Body of pancreas (tissue), 4 donors: ENCODE data around the gene NIN. TPM values are rescaled to one million over a fixed set of nuclear protein-coding genes. Genes with fewer than 3 reads are reported as not detected.
A peak's percentile ranks its signal among the peaks of the same experiment; 100 is the strongest.

Experiments
- ATAC-seq: fragments of 150-250 bp; one replicate; pipeline ENCODE4 v1.9.1; 2016
- DNase-seq, 4 donors: peaks; one replicate each; pipeline ENCODE4 v3.0.0-alpha.2; 2019
- H3K27ac ChIP-seq, 4 donors: fragments of 200-600 bp; sonication (generic); 1 replicate in 3 of 4; 2 replicates in 1 of 4; pipeline versions ENCODE4 v1.5.1 to v1.6.1; 2016 to 2019; ENCODE audit warnings: mild to moderate bottlenecking in 1 of 4, mixed read lengths in 1 of 4, moderate library complexity in 1 of 4
- H3K27me3 ChIP-seq, 2 donors: fragments of 200-600 bp; sonication (generic); one replicate each; pipeline ENCODE4 v1.6.0; 2016; ENCODE audit warnings: mild to moderate bottlenecking in 1 of 2
- H3K36me3 ChIP-seq, 2 donors: fragments of 200-600 bp; sonication (generic); replicated peaks in 1 of 2; 2 replicates each; pipeline ENCODE4 v1.5.1; 2016; ENCODE audit warnings: low read depth in 2 of 2; ENCODE audit not compliant: insufficient read depth in 1 of 2
- H3K4me1 ChIP-seq: fragments of 200-600 bp; sonication (generic); one replicate; pipeline ENCODE4 v1.6.0; 2016
- H3K4me3 ChIP-seq, 2 donors: fragments of 200-600 bp; sonication (generic); 1 replicate in 1 of 2; 2 replicates in 1 of 2; pipeline ENCODE4 v1.5.1; 2016 to 2019
- H3K9me3 ChIP-seq, 3 donors: fragments of 200-600 bp; sonication (generic); 1 replicate in 2 of 3; 2 replicates in 1 of 3; pipeline ENCODE4 v1.5.1; 2016
- POLR2A ChIP-seq, 3 donors: fragments of 450-650 bp; IDR thresholded peaks; one replicate each; pipeline ENCODE4 v1.6.1; 2016; ENCODE audit warnings: antibody characterized with exemption in 3 of 3, mild to moderate bottlenecking in 2 of 3
- whole genome bisulfite sequencing, 2 donors: methylation state at CpG; one replicate each; pipeline ENCODE4 v1.1.5; 2017; 5-methylcytosine and 5-hydroxymethylcytosine counted together
- intact Hi-C: fragments of 100-400 bp; cut with DNase I; formaldehyde crosslinking; loops from one replicate; pipeline ENCODE4 v1.15.1; 2023
- total RNA-seq, 2 donors: library from RNA; depleted of rRNA; stranded (reverse); fragments of >200 nt; gene quantifications; one replicate each; pipeline ENCODE4 v1.1.0, GENCODE V29; 2016
- TF ChIP-seq, protein P1 (sequence below), 7 experiments: fragments of 450-650 bp in 4 of 7; fragments of 200-600 bp in 3 of 7; sonication (generic) in 3 of 7; IDR thresholded peaks; one replicate each; pipeline ENCODE4 v1.5.1; 2016 to 2019; ENCODE audit warnings: antibody characterized with exemption in 7 of 7

Gene NIN
- total RNA-seq, 2 donors from 2014 or later, result 6.6 to 16.9 TPM

DNA sequence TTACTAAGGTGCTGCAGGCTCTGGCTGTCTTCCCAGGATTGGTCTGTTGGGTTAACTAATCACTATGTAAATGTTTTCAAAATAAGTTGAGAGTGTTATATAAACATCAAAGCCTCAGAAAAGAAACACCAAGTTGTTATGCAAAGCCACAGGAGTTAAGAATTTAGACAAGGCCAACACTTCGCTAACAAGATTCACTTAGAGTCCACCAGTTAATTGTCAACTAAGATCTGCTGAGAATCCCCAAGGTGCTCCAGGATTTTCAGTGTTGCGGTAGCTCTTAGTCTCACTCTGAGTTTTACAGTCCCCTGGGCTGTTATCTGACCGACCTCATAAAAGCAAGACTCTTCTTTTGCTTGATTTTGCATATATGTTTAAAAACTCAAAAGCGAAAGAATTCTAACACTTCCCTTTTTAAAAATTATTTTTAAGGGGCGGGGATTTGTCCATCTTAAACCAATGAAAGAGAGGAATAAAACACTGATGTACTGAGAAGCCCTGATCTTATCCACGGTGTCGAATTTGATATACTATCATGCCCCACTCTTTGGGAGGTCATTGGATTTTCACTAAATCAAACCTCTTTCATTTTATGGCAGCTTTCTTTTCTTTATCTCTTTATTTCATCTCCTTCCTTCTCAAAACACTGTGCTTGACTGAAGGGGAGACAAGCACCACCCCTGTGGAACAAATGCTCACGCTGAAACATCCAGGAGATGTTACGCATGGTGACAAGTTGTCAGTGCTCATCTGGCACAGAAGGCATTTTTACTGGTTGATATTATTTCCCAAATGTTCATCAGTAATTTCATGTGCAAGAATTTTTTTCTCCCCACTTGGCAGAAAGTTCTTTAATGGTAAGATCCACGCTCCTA lies 7.0 kb downstream of the NIN start:
- H3K27ac ChIP-seq, result peak overlapping the region in 2 of 4 donors; percentile 25 to 39
- 52 to 56% methylated on average over 10 of the region's 10 CpGs for WGBS, 2 donors
- H3K4me1 ChIP-seq, result peaks cover 15% of the 10 kb centered on the region
- H3K9me3 ChIP-seq, result no peaks in the 10 kb centered on the region
- H3K4me3 ChIP-seq, result no peak overlapping the region
- ATAC-seq (peak; percentile 83), DNase-seq (peak in 3 of 4 donors; percentile 50 to 68 (median 59))
- no peaks in the 10 kb centered on the region for H3K27me3 ChIP-seq
- TF ChIP-seq POLR2A (IDR thresholded peaks at IDR 0.05), result no peak
- TF ChIP-seq, protein P1, sequence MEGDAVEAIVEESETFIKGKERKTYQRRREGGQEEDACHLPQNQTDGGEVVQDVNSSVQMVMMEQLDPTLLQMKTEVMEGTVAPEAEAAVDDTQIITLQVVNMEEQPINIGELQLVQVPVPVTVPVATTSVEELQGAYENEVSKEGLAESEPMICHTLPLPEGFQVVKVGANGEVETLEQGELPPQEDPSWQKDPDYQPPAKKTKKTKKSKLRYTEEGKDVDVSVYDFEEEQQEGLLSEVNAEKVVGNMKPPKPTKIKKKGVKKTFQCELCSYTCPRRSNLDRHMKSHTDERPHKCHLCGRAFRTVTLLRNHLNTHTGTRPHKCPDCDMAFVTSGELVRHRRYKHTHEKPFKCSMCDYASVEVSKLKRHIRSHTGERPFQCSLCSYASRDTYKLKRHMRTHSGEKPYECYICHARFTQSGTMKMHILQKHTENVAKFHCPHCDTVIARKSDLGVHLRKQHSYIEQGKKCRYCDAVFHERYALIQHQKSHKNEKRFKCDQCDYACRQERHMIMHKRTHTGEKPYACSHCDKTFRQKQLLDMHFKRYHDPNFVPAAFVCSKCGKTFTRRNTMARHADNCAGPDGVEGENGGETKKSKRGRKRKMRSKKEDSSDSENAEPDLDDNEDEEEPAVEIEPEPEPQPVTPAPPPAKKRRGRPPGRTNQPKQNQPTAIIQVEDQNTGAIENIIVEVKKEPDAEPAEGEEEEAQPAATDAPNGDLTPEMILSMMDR (IDR thresholded peaks at IDR 0.05), result no peak
- H3K36me3 ChIP-seq, result no peaks in the 10 kb centered on the region
- intact Hi-C loops, result no loop called here

DNA sequence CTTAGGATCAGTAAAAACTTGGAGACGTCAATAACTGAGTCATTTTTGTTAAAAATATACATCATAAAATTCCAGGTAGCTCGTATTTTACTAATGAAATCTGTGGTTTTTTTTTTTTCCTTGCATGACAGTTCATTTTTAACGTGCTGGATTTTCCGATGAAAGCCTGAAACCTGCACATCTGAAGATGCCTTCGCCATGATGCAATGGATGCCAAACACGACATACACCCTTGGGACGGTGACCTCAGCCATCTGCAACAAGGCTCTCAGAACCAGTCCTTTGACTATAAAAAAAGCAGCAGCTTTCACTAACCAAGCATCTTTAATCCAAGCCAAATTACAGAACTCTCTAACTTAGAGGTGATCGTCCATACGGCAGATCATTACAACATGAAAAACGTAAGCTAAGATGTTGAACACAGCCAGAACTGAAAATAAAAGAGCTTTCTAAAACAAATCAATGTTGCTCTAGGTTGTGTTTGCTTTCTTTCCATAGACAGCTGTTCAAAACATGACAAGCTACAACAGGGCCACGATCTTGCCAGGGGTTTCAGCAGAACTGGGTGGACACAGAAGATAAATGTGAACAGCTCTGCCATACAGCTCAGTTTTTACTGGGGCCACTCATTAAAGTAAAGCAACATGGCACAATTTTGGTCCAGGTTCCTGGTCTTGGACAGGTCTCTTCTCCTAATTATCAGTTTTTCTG lies 7.8 kb downstream of the NIN start:
- H3K27me3 ChIP-seq, result no peaks in the 10 kb centered on the region
- ATAC-seq, result peak; percentile 65
- no peaks in the 10 kb centered on the region for H3K9me3 ChIP-seq
- no peaks in the 10 kb centered on the region for H3K36me3 ChIP-seq
- H3K27ac ChIP-seq, result peak overlapping the region in 2 of 4 donors; percentile 25 to 39
- WGBS, 2 donors, result 32 to 33% methylated on average over 11 of the region's 11 CpGs
- intact Hi-C loops, result no loop called here
- TF ChIP-seq POLR2A (IDR thresholded peaks at IDR 0.05), result no peak
- TF ChIP-seq, protein P1 (IDR thresholded peaks at IDR 0.05), result no peak
- no peak overlapping the region for H3K4me3 ChIP-seq
- DNase-seq, result peak in 1 of 4 donors; percentile 49
- H3K4me1 ChIP-seq, result peaks cover 15% of the 10 kb centered on the region

DNA sequence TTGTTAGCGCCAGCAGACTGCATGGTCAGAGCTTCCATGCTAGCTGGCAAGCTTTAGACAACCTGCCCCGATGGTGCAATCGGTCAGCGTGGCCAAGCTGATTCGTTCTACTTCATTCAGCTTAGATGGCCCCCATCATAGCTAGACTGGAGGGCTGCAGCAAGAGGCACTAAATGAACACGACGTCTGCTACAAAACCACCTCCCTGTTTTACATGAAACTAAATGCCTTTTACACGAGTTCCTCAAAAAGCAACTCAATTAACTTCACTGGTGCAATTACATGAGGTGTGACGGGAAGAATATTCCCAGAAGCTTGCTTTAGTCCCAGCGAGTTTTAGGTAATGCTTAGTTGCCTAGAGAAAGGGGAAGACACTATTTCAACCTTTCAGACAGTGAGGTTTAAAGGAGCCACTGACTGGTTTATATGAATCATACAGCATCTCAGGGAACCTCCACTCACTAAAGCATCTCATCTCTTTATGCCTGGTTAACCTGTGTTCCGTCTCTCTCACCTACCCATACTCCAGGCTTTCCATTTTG lies 8.4 kb downstream of the NIN start:
- Histone ChIP-seq H3K4me1 (peaks cover 15% of the 10 kb centered on the region), H3K9me3 (no peaks in the 10 kb centered on the region), H3K36me3 (no peaks in the 10 kb centered on the region), H3K27ac (no peak overlapping the region), H3K4me3 (no peak overlapping the region), H3K27me3 (no peaks in the 10 kb centered on the region)
- TF ChIP-seq, protein P1 (IDR thresholded peaks at IDR 0.05), result no peak
- no peak for TF ChIP-seq POLR2A (IDR thresholded peaks at IDR 0.05)
- no peak for DNase-seq
- intact Hi-C loops, result no loop called here
- ATAC-seq, result no peak
- WGBS, 2 donors, result 75 to 92% methylated on average over 11 of the region's 11 CpGs

DNA sequence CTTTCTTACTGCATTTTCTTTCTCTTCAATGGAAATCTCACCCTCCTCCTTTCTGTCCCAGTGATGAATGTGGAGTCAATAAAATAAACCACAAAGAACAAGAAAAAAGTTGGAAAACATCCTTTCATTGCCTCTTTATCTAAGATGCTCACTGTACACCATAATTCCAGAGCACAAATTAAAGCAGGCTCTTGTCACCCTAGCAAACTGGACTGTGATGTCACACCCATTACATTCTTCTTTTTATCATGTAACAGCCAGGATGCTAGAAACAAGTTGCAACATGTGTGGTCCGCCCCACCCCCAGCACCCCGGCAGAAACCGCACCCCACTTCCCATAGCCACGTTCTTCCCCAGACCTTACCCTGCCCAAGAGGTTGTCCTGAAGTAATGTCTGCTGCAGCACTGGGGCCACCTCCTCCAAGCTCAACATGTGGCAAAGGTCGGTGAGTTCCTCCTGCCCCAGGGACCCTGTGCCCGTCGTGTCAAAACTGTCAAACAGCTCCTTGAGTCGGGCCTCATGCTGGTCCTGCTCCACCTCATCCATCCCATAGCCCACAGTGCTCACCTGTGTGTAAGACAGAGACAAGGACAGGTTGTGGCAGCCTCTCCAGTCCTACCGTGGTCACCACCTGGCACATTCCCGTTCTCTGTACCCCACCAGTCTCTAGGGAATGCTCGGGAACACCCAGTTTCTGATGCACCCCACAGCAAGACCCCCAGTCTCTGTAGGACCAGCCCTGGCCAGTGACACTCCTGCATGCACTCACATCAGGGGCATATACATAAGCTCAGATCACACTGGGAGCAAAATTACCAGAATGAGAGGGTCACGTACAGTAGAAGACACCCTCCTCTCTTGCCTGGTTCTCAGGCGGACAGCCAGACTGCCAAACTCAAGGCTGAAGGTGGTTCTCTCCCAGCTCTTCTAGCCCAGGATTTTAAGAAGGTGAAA lies 9.2 kb downstream of the NIN start:
- 74 to 83% methylated on average over 12 to 13 of the region's 13 CpGs for WGBS, 2 donors
- no peak overlapping the region for H3K27ac ChIP-seq
- peaks cover 15% of the 10 kb centered on the region for H3K4me1 ChIP-seq
- H3K36me3 ChIP-seq, result no peaks in the 10 kb centered on the region
- TF ChIP-seq POLR2A (IDR thresholded peaks at IDR 0.05), result no peak
- TF ChIP-seq, protein P1 (IDR thresholded peaks at IDR 0.05), result no peak
- no peak overlapping the region for H3K4me3 ChIP-seq
- intact Hi-C loops, result no loop called here
- H3K27me3 ChIP-seq, result no peaks in the 10 kb centered on the region
- DNase-seq (peak in 1 of 4 donors; percentile 55), ATAC-seq (no peak)
- no peaks in the 10 kb centered on the region for H3K9me3 ChIP-seq
